ENCODE measurements around the gene MCM3AP.
A peak's percentile ranks its signal among the peaks of the same experiment; 100 is the strongest.

The MCM3AP gene

DNA sequence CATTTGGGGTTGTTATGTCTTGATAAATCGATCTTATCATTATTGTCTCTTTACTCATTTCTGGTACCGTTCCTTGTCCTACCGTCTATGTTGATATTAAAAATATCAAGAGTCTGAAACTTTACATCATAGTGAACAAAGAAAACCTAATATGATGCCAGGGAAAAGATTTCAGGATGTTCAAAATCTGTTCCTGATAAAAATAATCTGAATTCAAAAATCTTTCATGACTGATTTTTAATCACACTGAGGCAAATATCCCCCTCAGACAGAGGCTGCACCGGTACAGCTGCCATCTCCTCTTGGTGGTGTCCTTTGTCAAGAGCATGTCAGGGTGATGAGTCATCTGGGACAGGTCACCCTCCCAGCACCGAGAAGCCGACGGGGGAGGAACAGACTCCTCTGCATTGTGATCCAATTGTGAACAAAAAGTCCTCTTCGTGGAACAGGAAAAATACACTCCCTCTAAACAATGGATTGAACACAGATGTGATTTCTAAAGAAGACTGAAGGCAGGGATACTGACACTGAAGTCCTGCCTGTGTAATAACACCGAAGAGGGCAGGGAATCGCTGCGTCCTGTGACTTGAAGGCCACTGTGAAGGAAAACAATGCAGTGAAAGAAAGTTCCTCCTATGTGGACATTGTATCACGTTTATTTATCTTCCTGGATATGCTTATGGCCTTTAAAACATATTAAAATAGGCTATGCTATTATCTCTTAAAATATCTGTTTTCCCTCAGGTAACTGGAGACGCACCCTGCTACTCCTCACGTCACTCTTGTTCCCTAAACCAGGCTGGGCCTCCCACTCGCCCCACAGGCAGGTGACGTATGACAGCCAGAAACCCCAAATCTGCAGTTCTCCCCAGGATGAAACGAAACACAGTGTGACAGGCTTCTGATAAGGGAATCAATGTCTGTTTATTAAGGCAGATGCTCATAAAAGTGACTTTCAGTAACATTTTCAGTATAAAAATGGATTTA is 96.9 kb downstream of the MCM3AP start:
- H3K27ac Mint-ChIP-seq = peak overlapping the region; percentile 48
- no peaks in the 10 kb centered on the region for H3K4me1 Mint-ChIP-seq
- H3K4me3 Mint-ChIP-seq = no peak overlapping the region
- ATAC-seq = peak; percentile 34
- H3K9me3 Mint-ChIP-seq = no peaks in the 10 kb centered on the region
- H3K36me3 Mint-ChIP-seq = peaks cover 6% of the 10 kb centered on the region
- peak in 1 of 2 donors; percentile 38 for DNase-seq (ENCODE audit: low spot score in 2 of 2)

GRCh38 chr21:46187814-46188213 is 97.6 kb downstream of the MCM3AP start:
- no peaks in the 10 kb centered on the region for H3K9me3 Mint-ChIP-seq
- no peak overlapping the region for H3K4me3 Mint-ChIP-seq
- H3K27ac Mint-ChIP-seq = no peak overlapping the region
- no peaks in the 10 kb centered on the region for H3K4me1 Mint-ChIP-seq
- ATAC-seq = no peak
- H3K36me3 Mint-ChIP-seq = peaks cover 6% of the 10 kb centered on the region
- no peak for DNase-seq (ENCODE audit: low spot score in 2 of 2)

DNA sequence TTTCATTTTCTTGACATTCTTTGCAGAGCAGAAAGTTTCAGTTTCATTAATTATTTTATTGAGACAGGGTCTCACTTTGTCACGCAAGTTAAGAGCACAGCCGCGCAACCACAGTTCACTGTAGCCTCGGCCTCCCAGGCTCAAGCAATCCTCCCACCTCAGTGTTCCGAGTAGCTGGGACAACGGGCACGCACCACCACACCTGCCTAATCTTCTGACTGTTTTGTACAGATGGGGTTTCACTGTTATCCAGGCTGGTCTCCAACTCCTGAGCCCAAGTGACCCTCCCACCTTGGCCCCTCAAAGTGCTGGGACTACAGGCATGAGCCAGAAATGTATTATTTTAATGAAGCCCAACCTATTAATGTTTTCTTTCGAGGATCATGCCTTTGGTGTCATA is 98.2 kb downstream of the MCM3AP start:
- ATAC-seq (no peak), DNase-seq (ENCODE audit: low spot score in 2 of 2) (no peak)
- peaks cover 6% of the 10 kb centered on the region for H3K36me3 Mint-ChIP-seq
- H3K27ac Mint-ChIP-seq = no peak overlapping the region
- H3K4me3 Mint-ChIP-seq = no peak overlapping the region
- H3K4me1 Mint-ChIP-seq = no peaks in the 10 kb centered on the region
- H3K9me3 Mint-ChIP-seq = no peaks in the 10 kb centered on the region

DNA sequence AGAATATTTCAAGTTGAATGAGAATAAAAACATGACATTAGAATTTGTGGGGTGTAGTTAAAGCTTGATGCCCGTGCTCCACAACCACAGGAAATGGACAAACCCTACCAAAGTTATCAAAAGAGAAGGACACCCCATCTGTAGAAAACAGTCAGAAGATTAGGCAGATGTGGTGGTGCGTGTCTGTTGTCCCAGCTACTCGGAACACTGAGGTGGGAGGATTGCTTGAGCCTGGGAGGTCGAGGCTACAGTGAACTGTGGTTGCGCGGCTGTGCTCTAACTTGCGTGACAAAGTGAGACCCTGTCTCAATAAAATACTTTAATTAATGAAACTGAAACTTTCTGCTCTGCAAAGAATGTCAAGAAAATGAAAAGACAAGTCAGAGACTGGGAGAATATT is 99.7 kb downstream of the MCM3AP start:
- ATAC-seq (no peak), DNase-seq (ENCODE audit: low spot score in 2 of 2) (peak in 1 of 2 donors; percentile 42)
- no peak overlapping the region for H3K4me3 Mint-ChIP-seq
- H3K36me3 Mint-ChIP-seq = peaks cover 6% of the 10 kb centered on the region
- no peaks in the 10 kb centered on the region for H3K4me1 Mint-ChIP-seq
- no peaks in the 10 kb centered on the region for H3K9me3 Mint-ChIP-seq
- no peak overlapping the region for H3K27ac Mint-ChIP-seq

All from stimulated activated effector memory CD8-positive, alpha-beta T cell treated with anti-CD3 and anti-CD28 coated beads, Interleukin-12 subunit alpha, Interleukin-12 subunit beta, amount 100 ng/mL, for 72 hours (primary cell).